Measurements from ENCODE around the gene SLC9C1.
"Not testable (repeated sequence)": the region's sequence is repeated elsewhere in the genome, so short reads cannot be mapped to it uniquely, and the experiment has no call there.

Gene SLC9C1

GRCh38 chr3:112200317-112200666 is 93.7 kb downstream of the SLC9C1 start:
- TF ChIP-seq, protein P1, sequence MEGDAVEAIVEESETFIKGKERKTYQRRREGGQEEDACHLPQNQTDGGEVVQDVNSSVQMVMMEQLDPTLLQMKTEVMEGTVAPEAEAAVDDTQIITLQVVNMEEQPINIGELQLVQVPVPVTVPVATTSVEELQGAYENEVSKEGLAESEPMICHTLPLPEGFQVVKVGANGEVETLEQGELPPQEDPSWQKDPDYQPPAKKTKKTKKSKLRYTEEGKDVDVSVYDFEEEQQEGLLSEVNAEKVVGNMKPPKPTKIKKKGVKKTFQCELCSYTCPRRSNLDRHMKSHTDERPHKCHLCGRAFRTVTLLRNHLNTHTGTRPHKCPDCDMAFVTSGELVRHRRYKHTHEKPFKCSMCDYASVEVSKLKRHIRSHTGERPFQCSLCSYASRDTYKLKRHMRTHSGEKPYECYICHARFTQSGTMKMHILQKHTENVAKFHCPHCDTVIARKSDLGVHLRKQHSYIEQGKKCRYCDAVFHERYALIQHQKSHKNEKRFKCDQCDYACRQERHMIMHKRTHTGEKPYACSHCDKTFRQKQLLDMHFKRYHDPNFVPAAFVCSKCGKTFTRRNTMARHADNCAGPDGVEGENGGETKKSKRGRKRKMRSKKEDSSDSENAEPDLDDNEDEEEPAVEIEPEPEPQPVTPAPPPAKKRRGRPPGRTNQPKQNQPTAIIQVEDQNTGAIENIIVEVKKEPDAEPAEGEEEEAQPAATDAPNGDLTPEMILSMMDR (conservative IDR thresholded peaks at IDR 0.05; ENCODE audit: control insufficient read depth, insufficient read depth, low read depth, low read length): no peak
- no peak for DNase-seq (ENCODE audit: low read depth)
- no peak overlapping the region for H3K4me3 ChIP-seq (ENCODE audit: control insufficient read depth, low read depth, low read length)

DNA sequence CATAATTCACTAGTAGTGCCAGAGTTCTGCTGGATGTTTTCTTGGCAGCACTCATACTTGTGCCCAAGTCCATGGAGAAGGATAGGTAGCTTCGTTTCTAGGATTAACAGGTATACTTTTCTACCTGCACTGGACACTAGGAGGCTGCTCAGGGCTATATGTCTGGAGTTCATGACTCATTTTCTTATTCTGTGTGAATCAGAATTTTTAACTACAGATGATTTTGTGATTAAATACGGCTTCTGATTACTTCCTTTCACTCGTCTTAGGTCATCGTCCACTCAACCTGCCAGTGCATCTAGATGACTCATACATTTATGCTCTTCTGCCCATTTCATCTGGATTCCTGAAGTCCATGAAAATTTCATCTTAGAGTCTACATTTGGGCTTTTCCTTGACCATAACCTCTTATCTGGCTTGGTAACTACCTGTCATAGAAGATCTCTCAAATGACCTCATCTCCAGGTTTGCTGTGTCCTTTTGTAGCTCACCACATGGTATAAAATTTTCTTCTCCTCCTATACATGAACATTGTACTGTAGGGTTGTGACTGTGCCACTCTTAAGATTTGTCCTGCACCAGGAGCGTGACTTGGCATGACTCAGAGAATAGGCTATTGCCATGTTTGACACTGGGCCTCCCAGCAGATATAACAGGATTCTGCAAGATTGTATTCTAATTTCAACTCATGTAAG is 94.2 kb downstream of the SLC9C1 start:
- H3K4me3 ChIP-seq (ENCODE audit: control insufficient read depth, low read depth, low read length): no peak overlapping the region
- peak; percentile 44 for DNase-seq (ENCODE audit: low read depth)
- TF ChIP-seq, protein P1 (conservative IDR thresholded peaks at IDR 0.05; ENCODE audit: control insufficient read depth, insufficient read depth, low read depth, low read length): no peak

DNA sequence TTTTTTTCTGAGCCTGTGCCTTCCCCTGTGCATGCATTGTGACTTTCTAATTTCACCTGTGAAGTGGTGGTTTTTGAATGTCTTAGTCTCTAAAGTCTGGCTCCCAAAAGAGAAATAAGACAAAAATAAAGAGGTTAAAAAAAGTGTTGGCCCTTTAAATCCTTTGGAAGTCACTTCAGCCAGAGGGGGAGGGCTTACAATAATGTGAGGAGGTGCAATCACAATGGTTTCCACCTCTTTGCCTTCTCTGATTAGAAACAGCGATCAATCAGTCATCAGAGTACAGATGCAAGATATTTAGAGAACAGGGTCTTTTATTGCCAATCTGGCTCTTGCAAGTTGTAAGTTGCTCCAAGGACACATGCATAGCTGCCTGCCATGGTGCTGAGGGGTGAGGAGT is 96.9 kb downstream of the SLC9C1 start:
- no peak for DNase-seq (ENCODE audit: low read depth)
- H3K4me3 ChIP-seq (ENCODE audit: control insufficient read depth, low read depth, low read length): no peak overlapping the region
- TF ChIP-seq, protein P1 (conservative IDR thresholded peaks at IDR 0.05; ENCODE audit: control insufficient read depth, insufficient read depth, low read depth, low read length): no peak

- no peak overlapping the region for H3K4me3 ChIP-seq (ENCODE audit: control insufficient read depth, low read depth, low read length)
- TF ChIP-seq, protein P1 (conservative IDR thresholded peaks at IDR 0.05; ENCODE audit: control insufficient read depth, insufficient read depth, low read depth, low read length): no peak
- no peak for DNase-seq (ENCODE audit: low read depth)
Measured at GRCh38 chr3:112187300-112187699, 106.7 kb downstream of the SLC9C1 start.

DNA sequence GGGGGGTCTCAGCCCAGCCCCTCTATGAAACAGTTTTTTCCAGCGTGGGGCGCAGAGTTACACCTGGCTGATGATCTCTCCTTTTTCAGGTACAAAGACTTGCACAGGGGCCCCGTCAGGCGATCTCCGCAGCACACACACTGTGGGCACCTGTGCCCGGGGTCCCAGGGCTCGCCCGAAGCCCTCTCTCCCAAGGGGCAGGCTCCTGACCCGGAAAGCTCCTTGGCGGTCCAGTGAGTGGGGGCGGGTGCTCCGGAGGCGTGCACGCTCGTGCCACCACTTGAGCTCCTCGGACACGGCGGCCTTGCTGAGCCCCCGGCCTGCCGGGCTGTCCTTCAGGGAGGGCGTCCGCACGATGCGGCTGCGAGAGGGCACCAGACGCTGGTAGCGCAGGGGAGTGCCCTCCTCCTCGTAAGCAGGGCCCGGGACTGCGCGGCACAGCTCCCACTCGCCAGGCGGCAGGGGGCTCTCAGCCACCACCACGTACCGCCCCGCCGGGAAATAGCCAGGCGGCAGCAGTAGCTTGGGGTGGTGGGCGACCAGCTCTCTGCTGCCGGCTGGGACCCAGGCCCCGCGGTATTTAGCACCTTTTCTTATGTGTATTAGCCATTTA is 108.5 kb downstream of the SLC9C1 start:
- H3K4me3 ChIP-seq (ENCODE audit: control insufficient read depth, low read depth, low read length); DNase-seq (ENCODE audit: low read depth): not testable (repeated sequence)

DNA sequence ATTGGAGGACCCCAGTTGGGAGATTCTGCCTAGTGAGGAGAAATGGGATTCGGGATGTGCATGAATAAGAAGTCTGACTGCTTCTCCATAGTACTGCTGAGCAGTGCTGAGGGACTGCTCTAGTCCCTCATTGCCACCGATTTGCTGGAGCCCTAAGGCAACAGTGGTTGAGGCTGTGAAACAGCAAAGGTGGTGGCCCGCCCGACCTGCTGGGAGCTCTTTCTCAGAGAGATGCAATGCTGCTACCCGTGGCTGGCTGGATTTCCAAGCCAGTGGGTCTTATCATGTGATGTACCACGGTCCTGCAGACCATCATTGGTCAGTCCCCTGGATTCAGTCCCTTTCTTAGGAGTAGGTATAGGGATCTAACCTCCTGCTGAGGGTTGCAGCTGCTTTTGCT is 118.4 kb downstream of the SLC9C1 start:
- no peak for DNase-seq (ENCODE audit: low read depth)
- no peak overlapping the region for H3K4me3 ChIP-seq (ENCODE audit: control insufficient read depth, low read depth, low read length)
- TF ChIP-seq, protein P1 (conservative IDR thresholded peaks at IDR 0.05; ENCODE audit: control insufficient read depth, insufficient read depth, low read depth, low read length): no peak

DNA sequence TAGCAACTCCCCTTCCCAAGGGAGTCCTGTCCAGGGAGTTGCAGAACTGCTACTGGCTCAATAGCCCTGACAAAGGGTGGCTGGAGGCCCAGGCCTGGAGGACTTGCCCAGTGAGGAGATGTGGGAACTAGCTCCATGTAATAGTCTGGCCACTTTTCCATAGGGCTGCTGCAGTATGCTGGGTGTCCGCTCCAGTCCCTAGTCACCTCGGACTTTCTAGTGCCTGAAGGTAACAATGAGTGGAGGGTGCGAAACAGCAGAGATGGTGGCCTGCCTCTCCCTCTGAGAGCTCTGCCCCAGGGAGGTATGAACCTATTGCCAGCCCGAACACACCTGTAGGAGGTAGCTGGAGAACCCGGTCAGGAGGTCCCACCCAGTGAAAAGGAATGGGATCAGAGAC is 119.0 kb downstream of the SLC9C1 start:
- no peak overlapping the region for H3K4me3 ChIP-seq (ENCODE audit: control insufficient read depth, low read depth, low read length)
- TF ChIP-seq, protein P1 (conservative IDR thresholded peaks at IDR 0.05; ENCODE audit: control insufficient read depth, insufficient read depth, low read depth, low read length): no peak
- no peak for DNase-seq (ENCODE audit: low read depth)
